Endothelial cell (in vitro differentiated cells): ENCODE data around the gene DNAJB5. TPM values are rescaled to one million over a fixed set of nuclear protein-coding genes. Genes with fewer than 3 reads are reported as not detected.
A peak's percentile ranks its signal among the peaks of the same experiment; 100 is the strongest.

Source experiments
- DNase-seq: peaks from one replicate; pipeline ENCODE4 v3.0.0; 2021; ENCODE audit warnings: low spot score
- H3K27ac Mint-ChIP-seq: one replicate; pipeline ENCODE4 v1.8.0; 2021; ENCODE audit warnings: mixed read lengths, inconsistent platforms; ENCODE audit not compliant: unreplicated experiment
- H3K27me3 Mint-ChIP-seq: one replicate; pipeline ENCODE4 v1.8.0; 2021; ENCODE audit warnings: mild to moderate bottlenecking, moderate library complexity, mixed read lengths, inconsistent platforms; ENCODE audit not compliant: unreplicated experiment
- H3K36me3 Mint-ChIP-seq: one replicate; pipeline ENCODE4 v1.8.0; 2021; ENCODE audit warnings: mild to moderate bottlenecking, low read depth, mixed read lengths, inconsistent platforms; ENCODE audit not compliant: unreplicated experiment
- H3K4me1 Mint-ChIP-seq: one replicate; pipeline ENCODE4 v1.8.0; 2021; ENCODE audit warnings: mild to moderate bottlenecking, mixed read lengths, inconsistent platforms; ENCODE audit not compliant: unreplicated experiment
- H3K4me3 Mint-ChIP-seq: one replicate; pipeline ENCODE4 v1.8.0; 2021; ENCODE audit warnings: mild to moderate bottlenecking, mixed read lengths, inconsistent platforms; ENCODE audit not compliant: unreplicated experiment
- H3K9me3 Mint-ChIP-seq: one replicate; pipeline ENCODE4 v1.8.0; 2021; ENCODE audit warnings: mixed read lengths, inconsistent platforms; ENCODE audit not compliant: unreplicated experiment
- CTCF ChIP-seq: fragments of 200-600 bp; sonication (generic); IDR thresholded peaks from one replicate; pipeline ENCODE4 v1.5.0; 2021; ENCODE audit warnings: antibody characterized with exemption; ENCODE audit not compliant: unreplicated experiment
- total RNA-seq: library from RNA; stranded (reverse); fragmentation: NEBNext Ultra II Directional; extraction: Animal tissue kit (Norgen Biotek cat#: 25700); gene quantifications from one replicate; pipeline ENCODE4 v1.2.1, GENCODE V29; 2021; ENCODE audit not compliant: unreplicated experiment

Gene DNAJB5
- total RNA-seq, 1 donor from 2014 or later: 20.4 TPM

GRCh38 chr9:34984049-34984448 lies 5.5 kb upstream of the DNAJB5 start:
- Mint-ChIP-seq H3K4me3 (no peak overlapping the region), H3K27me3 (peaks cover 5% of the 10 kb centered on the region), H3K36me3 (peaks cover 4% of the 10 kb centered on the region), H3K27ac (no peak overlapping the region), H3K9me3 (peaks cover 4% of the 10 kb centered on the region), H3K4me1 (peaks cover 43% of the 10 kb centered on the region)
- no peak for TF ChIP-seq CTCF
- peak; percentile 52 for DNase-seq

GRCh38 chr9:34985311-34985899 lies 4.1 kb upstream of the DNAJB5 start:
- peaks cover 8% of the 10 kb centered on the region for H3K36me3 Mint-ChIP-seq
- no peak overlapping the region for H3K4me3 Mint-ChIP-seq
- peak; percentile 81 for DNase-seq
- H3K4me1 Mint-ChIP-seq: peaks cover 49% of the 10 kb centered on the region
- H3K27ac Mint-ChIP-seq: peak overlapping the region; percentile 91
- H3K27me3 Mint-ChIP-seq: peaks cover 9% of the 10 kb centered on the region
- peak; percentile 88 for TF ChIP-seq CTCF
- H3K9me3 Mint-ChIP-seq: peaks cover 4% of the 10 kb centered on the region

GRCh38 chr9:34986540-34987047 lies 3.0 kb upstream of the DNAJB5 start:
- Mint-ChIP-seq H3K27ac (peak overlapping the region; percentile 82), H3K36me3 (peaks cover 13% of the 10 kb centered on the region), H3K9me3 (peaks cover 4% of the 10 kb centered on the region), H3K4me3 (no peak overlapping the region), H3K27me3 (peaks cover 13% of the 10 kb centered on the region), H3K4me1 (peaks cover 57% of the 10 kb centered on the region)
- DNase-seq: peak; percentile 72
- no peak for TF ChIP-seq CTCF

GRCh38 chr9:34987160-34987901 lies 2.2 kb upstream of the DNAJB5 start:
- no peak for TF ChIP-seq CTCF
- H3K4me1 Mint-ChIP-seq: peaks cover 61% of the 10 kb centered on the region
- no peak for DNase-seq
- H3K27me3 Mint-ChIP-seq: peaks cover 15% of the 10 kb centered on the region
- peaks cover 4% of the 10 kb centered on the region for H3K9me3 Mint-ChIP-seq
- peak overlapping the region; percentile 74 for H3K4me3 Mint-ChIP-seq
- H3K36me3 Mint-ChIP-seq: peaks cover 13% of the 10 kb centered on the region
- peak overlapping the region; percentile 82 for H3K27ac Mint-ChIP-seq
